Fibroblast of pulmonary artery (primary cell): Measurements from ENCODE around the gene SLC12A3.

ENCODE experiments used
- DNase-seq: peaks from one replicate; pipeline ENCODE4 v3.0.0-alpha.2; 2010; ENCODE audit warnings: low read depth
- H3K4me3 ChIP-seq: replicated peaks from 2 replicates; pipeline ENCODE4 v1.5.1; 2011; ENCODE audit warnings: low read depth, mild to moderate bottlenecking, control low read depth, low read length, moderate library complexity
- TF ChIP-seq, protein P1 (sequence below): IDR thresholded peaks from 2 replicates; pipeline ENCODE4 v1.5.1; 2011; ENCODE audit warnings: mild to moderate bottlenecking, control low read depth, low read length, inconsistent platforms; ENCODE audit errors: missing control alignments

SLC12A3 gene

DNA sequence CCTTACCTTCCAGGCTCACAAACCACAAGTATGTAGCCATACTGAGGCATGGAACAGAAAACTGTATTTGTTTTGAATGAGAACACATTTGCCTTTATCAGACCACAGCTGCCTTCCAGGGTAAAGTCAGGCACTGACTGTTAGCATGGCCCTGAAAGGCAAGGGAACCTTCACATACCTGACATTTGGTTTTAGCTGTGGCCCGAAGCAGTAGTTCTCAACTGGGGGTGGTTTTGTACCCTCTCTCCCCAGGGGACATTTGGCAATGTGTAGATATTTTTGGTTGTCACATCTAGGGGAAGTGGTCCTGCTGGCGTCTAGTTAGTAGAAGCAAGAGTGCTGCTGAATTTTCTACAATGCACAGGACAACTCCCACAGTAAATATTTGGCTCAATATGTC lies 76.1 kb downstream of the SLC12A3 start:
- TF ChIP-seq, protein P1, sequence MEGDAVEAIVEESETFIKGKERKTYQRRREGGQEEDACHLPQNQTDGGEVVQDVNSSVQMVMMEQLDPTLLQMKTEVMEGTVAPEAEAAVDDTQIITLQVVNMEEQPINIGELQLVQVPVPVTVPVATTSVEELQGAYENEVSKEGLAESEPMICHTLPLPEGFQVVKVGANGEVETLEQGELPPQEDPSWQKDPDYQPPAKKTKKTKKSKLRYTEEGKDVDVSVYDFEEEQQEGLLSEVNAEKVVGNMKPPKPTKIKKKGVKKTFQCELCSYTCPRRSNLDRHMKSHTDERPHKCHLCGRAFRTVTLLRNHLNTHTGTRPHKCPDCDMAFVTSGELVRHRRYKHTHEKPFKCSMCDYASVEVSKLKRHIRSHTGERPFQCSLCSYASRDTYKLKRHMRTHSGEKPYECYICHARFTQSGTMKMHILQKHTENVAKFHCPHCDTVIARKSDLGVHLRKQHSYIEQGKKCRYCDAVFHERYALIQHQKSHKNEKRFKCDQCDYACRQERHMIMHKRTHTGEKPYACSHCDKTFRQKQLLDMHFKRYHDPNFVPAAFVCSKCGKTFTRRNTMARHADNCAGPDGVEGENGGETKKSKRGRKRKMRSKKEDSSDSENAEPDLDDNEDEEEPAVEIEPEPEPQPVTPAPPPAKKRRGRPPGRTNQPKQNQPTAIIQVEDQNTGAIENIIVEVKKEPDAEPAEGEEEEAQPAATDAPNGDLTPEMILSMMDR, result no peak
- DNase-seq, result no peak
- H3K4me3 ChIP-seq, result no peak overlapping the region

DNA sequence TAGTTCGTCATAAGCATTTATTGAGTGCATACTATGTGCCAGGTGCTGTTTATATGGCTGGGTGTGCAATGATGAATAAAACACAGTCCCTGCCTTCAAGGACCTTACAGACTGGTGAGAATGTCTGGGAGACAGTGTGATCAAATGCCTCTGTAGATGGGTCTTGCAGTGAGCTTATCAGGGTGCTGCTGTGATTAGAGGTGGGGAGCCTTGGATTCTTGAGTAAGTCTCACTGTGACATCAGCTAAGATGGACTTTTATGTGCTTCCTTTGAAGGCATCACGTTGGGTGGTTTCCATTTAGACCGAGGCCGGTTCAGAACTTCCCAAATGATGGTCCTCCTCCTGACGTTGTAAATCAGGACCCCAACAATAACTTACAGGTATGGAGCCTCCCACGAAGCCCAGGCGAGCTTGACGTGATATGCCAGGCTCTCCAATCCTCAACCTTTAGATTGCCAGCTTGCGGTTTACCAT lies 76.9 kb downstream of the SLC12A3 start:
- no peak overlapping the region for H3K4me3 ChIP-seq
- TF ChIP-seq, protein P1, result no peak

DNA sequence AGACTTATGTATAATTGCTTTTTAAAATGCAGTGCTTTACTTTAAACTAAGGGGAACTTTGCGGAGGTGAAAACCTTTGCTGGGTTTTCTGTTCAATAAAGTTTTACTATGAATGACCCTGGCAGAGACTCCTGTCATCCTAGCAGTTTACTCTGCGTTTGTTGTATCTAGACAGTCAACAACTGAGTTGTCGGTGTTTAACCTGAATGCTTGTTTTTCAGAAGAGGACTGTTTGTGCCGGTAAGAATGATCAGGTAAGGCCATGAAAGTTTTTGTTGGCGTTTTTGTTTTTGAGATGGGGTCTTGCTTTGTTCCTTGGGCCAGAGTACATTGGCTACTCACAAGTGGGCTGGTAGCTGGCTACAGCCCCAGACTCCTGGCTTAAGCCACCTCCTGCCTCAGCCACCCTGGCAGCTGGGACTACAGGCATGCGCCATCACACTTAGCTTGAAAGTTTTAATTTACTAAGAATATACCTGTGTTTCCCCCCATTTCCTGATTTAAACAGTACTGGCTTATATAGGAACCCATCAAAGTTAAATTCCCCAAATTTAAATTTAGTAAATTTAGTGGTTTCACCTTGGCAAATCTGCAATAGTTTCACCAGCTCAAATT lies 78.9 kb downstream of the SLC12A3 start:
- no peak for DNase-seq
- H3K4me3 ChIP-seq, result no peak overlapping the region
- TF ChIP-seq, protein P1, result no peak

More for the DNA sequence above, 76.9 kb downstream of the SLC12A3 start:
- no peak for DNase-seq

DNA sequence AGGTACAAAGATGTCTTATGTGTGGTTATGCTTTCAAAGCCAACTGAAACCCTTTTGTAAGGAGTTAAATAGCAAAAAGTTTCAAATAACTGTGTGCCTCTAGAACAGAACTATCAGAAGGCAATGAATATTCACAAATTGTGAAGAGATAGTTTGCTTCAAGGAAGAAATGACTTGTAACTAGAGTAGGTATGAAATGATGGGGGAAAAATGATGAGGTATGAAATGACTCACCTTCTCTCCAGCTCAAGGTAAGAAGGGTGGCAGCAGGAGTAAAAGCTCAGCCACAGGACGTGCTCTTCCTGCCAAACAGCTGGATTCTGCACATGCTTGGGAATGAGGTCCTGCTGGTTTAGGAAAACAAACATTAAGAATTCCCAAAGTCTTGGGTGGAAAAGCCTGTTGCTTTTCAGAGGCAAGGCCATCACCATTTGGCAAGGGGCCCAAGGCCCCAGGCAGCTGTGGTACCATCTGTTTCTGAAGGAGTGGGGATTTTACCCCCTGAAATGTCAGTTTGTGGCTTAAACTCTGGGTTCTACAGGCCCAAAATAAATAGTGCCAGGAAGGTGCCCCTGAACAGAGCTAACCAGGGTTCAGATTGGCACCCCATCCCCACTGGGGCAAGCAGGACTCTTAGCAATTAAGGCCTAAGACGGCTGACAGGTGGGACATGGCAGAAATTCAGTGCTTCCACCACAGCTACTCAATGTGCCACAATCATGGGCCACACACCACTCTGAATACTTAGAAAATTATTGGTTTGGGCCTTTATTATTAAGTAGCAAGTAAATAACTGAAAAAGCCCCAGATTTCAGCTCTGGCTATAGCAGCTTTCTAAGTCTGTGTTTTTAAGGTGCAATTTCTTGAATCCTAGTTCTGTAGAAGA lies 80.2 kb downstream of the SLC12A3 start:
- no peak for DNase-seq
- TF ChIP-seq, protein P1, result no peak

DNA sequence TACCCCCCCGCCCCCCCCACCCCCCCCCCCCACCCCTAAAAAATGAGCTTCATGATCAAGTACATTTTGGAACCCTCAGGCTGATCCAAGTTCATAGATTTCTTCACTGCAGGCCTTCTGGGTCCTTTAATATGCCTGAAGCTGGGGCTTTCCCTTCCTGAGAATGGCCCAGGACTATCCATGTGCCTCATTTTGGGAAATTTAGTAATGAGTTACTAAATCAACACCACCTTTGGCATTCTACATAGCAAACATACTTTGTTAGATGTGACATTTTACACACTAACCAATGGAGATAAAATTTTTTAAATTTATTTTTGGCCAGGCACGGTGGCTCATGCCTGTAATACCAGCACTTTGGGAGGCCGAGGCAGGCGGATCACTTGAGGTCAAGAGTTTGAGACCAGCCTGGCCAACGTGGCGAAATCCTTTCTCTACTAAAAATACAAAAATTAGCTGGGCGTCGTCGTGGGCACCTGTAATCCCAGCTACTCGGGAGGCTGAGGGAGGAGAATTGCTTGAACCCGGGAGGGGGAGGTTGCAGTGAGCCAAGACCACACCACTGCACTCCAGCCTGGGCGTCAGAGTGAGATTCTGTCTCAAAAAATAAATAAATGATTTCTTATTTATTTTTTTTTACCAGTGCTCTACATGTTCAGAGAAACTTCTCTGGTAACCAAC lies 81.0 kb downstream of the SLC12A3 start:
- DNase-seq, result no peak
- TF ChIP-seq, protein P1, result no peak
- no peak overlapping the region for H3K4me3 ChIP-seq

More for the DNA sequence above, 80.2 kb downstream of the SLC12A3 start:
- H3K4me3 ChIP-seq, result no peak overlapping the region

DNA sequence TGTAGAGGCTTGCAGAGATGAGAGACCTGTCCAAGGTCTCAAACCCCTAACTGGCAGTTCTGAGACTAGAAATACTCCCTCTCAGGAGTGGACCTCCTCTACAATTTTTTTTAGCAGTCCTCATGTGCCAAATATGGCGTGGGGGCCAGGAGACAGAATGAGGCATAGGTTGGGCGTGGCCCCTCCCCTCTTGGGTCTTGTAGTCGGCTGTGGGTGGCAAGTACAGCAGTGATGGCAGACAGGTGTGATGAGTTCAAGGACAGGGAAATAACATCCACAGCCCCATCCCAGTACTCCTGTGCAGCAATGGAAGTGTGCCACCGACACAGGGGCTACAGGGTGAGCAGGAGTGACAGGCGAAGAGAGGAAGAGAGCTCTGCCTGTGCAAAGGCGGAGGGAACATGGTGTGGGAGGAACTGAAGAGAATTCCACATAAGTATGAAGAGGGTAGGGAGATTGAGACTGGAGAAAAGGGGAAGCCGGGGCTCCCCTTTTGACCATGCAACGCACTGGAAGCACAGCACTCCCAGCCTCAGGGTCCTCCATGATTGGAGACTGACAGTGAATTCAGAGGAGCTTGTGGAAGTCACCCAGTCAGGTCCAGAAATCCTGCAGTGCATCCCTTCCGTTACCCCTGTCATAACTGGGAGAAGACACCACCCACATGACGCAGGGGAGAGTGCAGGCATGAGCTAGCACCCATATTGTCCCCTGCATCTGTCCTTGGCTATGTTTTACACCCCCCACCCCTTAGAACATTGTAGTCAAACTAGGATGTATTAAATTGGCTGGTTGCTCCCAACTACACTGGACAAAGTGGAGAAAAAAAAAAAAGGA lies 82.0 kb downstream of the SLC12A3 start:
- TF ChIP-seq, protein P1, result no peak
- no peak overlapping the region for H3K4me3 ChIP-seq
- no peak for DNase-seq
